ENCODE results near the gene OR13D1. TPM values are rescaled to one million over a fixed set of nuclear protein-coding genes. Genes with fewer than 3 reads are reported as not detected.
"Not testable (repeated sequence)": the region's sequence is repeated elsewhere in the genome, so short reads cannot be mapped to it uniquely, and the experiment has no call there.

Gene OR13D1
- total and polyA plus RNA-seq, 7 experiments from 2014 or later: not detected

- Mint-ChIP-seq H3K36me3 (peaks cover 0 to 22% (median 10%) of the 10 kb centered on the region in 5 donors), H3K9me3 (peaks cover 0 to 30% (median 11%) of the 10 kb centered on the region in 11 donors)
- H3K4me3 ChIP-seq (ENCODE audit: low read length); H3K27me3 ChIP-seq (ENCODE audit: control insufficient read depth in 2 of 2, insufficient read depth in 2 of 2, low read length in 2 of 2); H3K27ac ChIP-seq (ENCODE audit: low read depth, low read length); H3K4me3 Mint-ChIP-seq; ATAC-seq; H3K4me1 Mint-ChIP-seq; H3K36me3 ChIP-seq (ENCODE audit: control insufficient read depth in 2 of 3, insufficient read depth in 3 of 3, low read length in 3 of 3); intact Hi-C loops (cut with micrococcal nuclease); CTCF ChIA-PET; POLR2A ChIA-PET; H3K27ac Mint-ChIP-seq; H3K9me3 ChIP-seq (ENCODE audit: control insufficient read depth in 2 of 3, low read length in 3 of 3); DNase-seq; H3K27me3 Mint-ChIP-seq; H3K4me1 ChIP-seq (ENCODE audit: control insufficient read depth in 2 of 2, insufficient read depth in 2 of 2, low read length in 2 of 2): not testable (repeated sequence)
Measured at GRCh38 chr9:104708737-104709136, 14.4 kb downstream of the OR13D1 start.

- Histone ChIP-seq H3K4me3 (ENCODE audit: low read length) (no peak overlapping the region), H3K27me3 (ENCODE audit: control insufficient read depth in 2 of 2, insufficient read depth in 2 of 2, low read length in 2 of 2) (no peaks in the 10 kb centered on the region), H3K9me3 (ENCODE audit: control insufficient read depth in 2 of 3, low read length in 3 of 3) (no peaks in the 10 kb centered on the region), H3K4me1 (ENCODE audit: control insufficient read depth in 2 of 2, insufficient read depth in 2 of 2, low read length in 2 of 2) (no peaks in the 10 kb centered on the region), H3K27ac (ENCODE audit: low read depth, low read length) (no peak overlapping the region), H3K36me3 (ENCODE audit: control insufficient read depth in 2 of 3, insufficient read depth in 3 of 3, low read length in 3 of 3) (no peaks in the 10 kb centered on the region)
- H3K27ac Mint-ChIP-seq: no peak overlapping the region
- peaks cover 0 to 1% (median 0%) of the 10 kb centered on the region in 5 donors for H3K27me3 Mint-ChIP-seq
- H3K36me3 Mint-ChIP-seq: peaks cover 0 to 14% (median 8%) of the 10 kb centered on the region in 5 donors
- no peak for ATAC-seq
- CTCF ChIA-PET: no interaction called here
- H3K4me1 Mint-ChIP-seq: peaks cover 0 to 2% (median 0%) of the 10 kb centered on the region in 7 donors
- POLR2A ChIA-PET: no interaction called here
- intact Hi-C loops (cut with micrococcal nuclease): no loop called here
- no peak overlapping the region for H3K4me3 Mint-ChIP-seq
- H3K9me3 Mint-ChIP-seq: peaks cover 0 to 15% (median under 1%) of the 10 kb centered on the region in 11 donors
- no peak for DNase-seq
Measured at GRCh38 chr9:104711604-104712003, 17.3 kb downstream of the OR13D1 start.

GRCh38 chr9:104725014-104725413 is 30.7 kb downstream of the OR13D1 start:
- no peak for DNase-seq

GRCh38 chr9:104738452-104738851 is 44.1 kb downstream of the OR13D1 start:
- Mint-ChIP-seq H3K9me3 (no peaks in the 10 kb centered on the region), H3K4me3 (no peak overlapping the region), H3K36me3 (no peaks in the 10 kb centered on the region), H3K4me1 (peaks cover 0 to 4% (median 0%) of the 10 kb centered on the region in 7 donors), H3K27me3 (no peaks in the 10 kb centered on the region), H3K27ac (peak overlapping the region in 1 of 9 donors; percentile 13)
- Histone ChIP-seq H3K4me1 (ENCODE audit: control insufficient read depth in 2 of 2, insufficient read depth in 2 of 2, low read length in 2 of 2) (no peaks in the 10 kb centered on the region), H3K27ac (ENCODE audit: low read depth, low read length) (no peak overlapping the region), H3K36me3 (ENCODE audit: control insufficient read depth in 2 of 3, insufficient read depth in 3 of 3, low read length in 3 of 3) (no peaks in the 10 kb centered on the region), H3K9me3 (ENCODE audit: control insufficient read depth in 2 of 3, low read length in 3 of 3) (no peaks in the 10 kb centered on the region), H3K4me3 (ENCODE audit: low read length) (no peak overlapping the region), H3K27me3 (ENCODE audit: control insufficient read depth in 2 of 2, insufficient read depth in 2 of 2, low read length in 2 of 2) (no peaks in the 10 kb centered on the region)
- ChIA-PET CTCF (no interaction called here), POLR2A (no interaction called here)
- intact Hi-C loops (cut with micrococcal nuclease): no loop called here
- no peak for DNase-seq
- ATAC-seq: no peak

More at GRCh38 chr9:104725014-104725413, 30.7 kb downstream of the OR13D1 start:
- ChIA-PET CTCF (interaction anchor here (0.9 kb wide), 1 partner anchor 18 kb away, joined by 3 read pairs; no protein-coding TSS in a partner anchor), POLR2A (no interaction called here)
- Mint-ChIP-seq H3K4me1 (no peaks in the 10 kb centered on the region), H3K27me3 (peaks cover 0 to 9% (median 7%) of the 10 kb centered on the region in 5 donors), H3K27ac (no peak overlapping the region), H3K36me3 (peaks cover 0 to 36% (median 32%) of the 10 kb centered on the region in 5 donors), H3K4me3 (no peak overlapping the region), H3K9me3 (peaks cover 0 to 36% (median 3%) of the 10 kb centered on the region in 11 donors)
- ATAC-seq: no peak
- Histone ChIP-seq H3K9me3 (ENCODE audit: control insufficient read depth in 2 of 3, low read length in 3 of 3) (no peaks in the 10 kb centered on the region), H3K27ac (ENCODE audit: low read depth, low read length) (no peak overlapping the region), H3K4me3 (ENCODE audit: low read length) (no peak overlapping the region), H3K4me1 (ENCODE audit: control insufficient read depth in 2 of 2, insufficient read depth in 2 of 2, low read length in 2 of 2) (no peaks in the 10 kb centered on the region), H3K36me3 (ENCODE audit: control insufficient read depth in 2 of 3, insufficient read depth in 3 of 3, low read length in 3 of 3) (no peaks in the 10 kb centered on the region), H3K27me3 (ENCODE audit: control insufficient read depth in 2 of 2, insufficient read depth in 2 of 2, low read length in 2 of 2) (no peaks in the 10 kb centered on the region)
- intact Hi-C loops (cut with micrococcal nuclease): no loop called here

GRCh38 chr9:104740621-104741020 is 46.3 kb downstream of the OR13D1 start:
- no peaks in the 10 kb centered on the region for H3K36me3 ChIP-seq (ENCODE audit: control insufficient read depth in 2 of 3, insufficient read depth in 3 of 3, low read length in 3 of 3)
- H3K27ac Mint-ChIP-seq: no peak overlapping the region
- H3K4me1 ChIP-seq (ENCODE audit: control insufficient read depth in 2 of 2, insufficient read depth in 2 of 2, low read length in 2 of 2): no peaks in the 10 kb centered on the region
- no peaks in the 10 kb centered on the region for H3K9me3 ChIP-seq (ENCODE audit: control insufficient read depth in 2 of 3, low read length in 3 of 3)
- no peak for ATAC-seq
- DNase-seq: no peak
- H3K36me3 Mint-ChIP-seq: no peaks in the 10 kb centered on the region
- no peaks in the 10 kb centered on the region for H3K9me3 Mint-ChIP-seq
- H3K27me3 ChIP-seq (ENCODE audit: control insufficient read depth in 2 of 2, insufficient read depth in 2 of 2, low read length in 2 of 2): no peaks in the 10 kb centered on the region
- intact Hi-C loops (cut with micrococcal nuclease): loop anchor here (10.0 kb wide), 2 partner anchors 384 to 946 kb away; no protein-coding TSS in a partner anchor
- no peak overlapping the region for H3K4me3 ChIP-seq (ENCODE audit: low read length)
- CTCF ChIA-PET: no interaction called here
- H3K4me1 Mint-ChIP-seq: peaks cover 0 to 4% (median 0%) of the 10 kb centered on the region in 7 donors
- H3K4me3 Mint-ChIP-seq: no peak overlapping the region
- POLR2A ChIA-PET: no interaction called here
- H3K27me3 Mint-ChIP-seq: peaks cover 0 to 2% (median 0%) of the 10 kb centered on the region in 5 donors
- H3K27ac ChIP-seq (ENCODE audit: low read depth, low read length): no peak overlapping the region

GRCh38 chr9:104743376-104743985 is 49.2 kb downstream of the OR13D1 start:
- H3K27ac Mint-ChIP-seq: peak overlapping the region in 1 of 9 donors; percentile 84
- H3K4me3 Mint-ChIP-seq: no peak overlapping the region

More at GRCh38 chr9:104743376-104743985, 49.2 kb downstream of the OR13D1 start:
- H3K4me3 ChIP-seq (ENCODE audit: low read length): no peak overlapping the region
- ATAC-seq (peak; percentile 47), DNase-seq (peak in 7 of 9 donors; percentile 35 to 76 (median 68))
- ChIA-PET POLR2A (no interaction called here), CTCF (interaction anchor here (0.6 kb wide), 1 partner anchor 994 kb away, joined by 3 read pairs; no protein-coding TSS in a partner anchor)
- peaks cover 0 to 2% (median 0%) of the 10 kb centered on the region in 5 donors for H3K27me3 Mint-ChIP-seq
- intact Hi-C loops (cut with micrococcal nuclease): loop anchor here (1.0 to 10.0 kb wide), 4 partner anchors 381 to 949 kb away; no protein-coding TSS in a partner anchor
- H3K9me3 ChIP-seq (ENCODE audit: control insufficient read depth in 2 of 3, low read length in 3 of 3): no peaks in the 10 kb centered on the region
- peaks cover 0 to 5% (median 0%) of the 10 kb centered on the region in 3 experiments for H3K36me3 ChIP-seq (ENCODE audit: control insufficient read depth in 2 of 3, insufficient read depth in 3 of 3, low read length in 3 of 3)
- no peaks in the 10 kb centered on the region for H3K36me3 Mint-ChIP-seq
- no peak overlapping the region for H3K27ac ChIP-seq (ENCODE audit: low read depth, low read length)
- no peaks in the 10 kb centered on the region for H3K27me3 ChIP-seq (ENCODE audit: control insufficient read depth in 2 of 2, insufficient read depth in 2 of 2, low read length in 2 of 2)
- no peaks in the 10 kb centered on the region for H3K9me3 Mint-ChIP-seq
- peaks cover 0 to 3% of the 10 kb centered on the region in 2 donors for H3K4me1 ChIP-seq (ENCODE audit: control insufficient read depth in 2 of 2, insufficient read depth in 2 of 2, low read length in 2 of 2)
- H3K4me1 Mint-ChIP-seq: peaks cover 7 to 20% (median 14%) of the 10 kb centered on the region in 7 donors
